K562 (cell line): ENCODE results near the gene PLD1. TPM values are rescaled to one million over a fixed set of nuclear protein-coding genes. Genes with fewer than 3 reads are reported as not detected.

Experiments
- ADNP ChIP-seq: fragments of 200-800 bp; sonication (Bioruptor generic); IDR thresholded peaks from 2 replicates; pipeline ENCODE4 v1.6.1; 2016; ENCODE audit warnings: missing genetic modification characterization, missing compliant biosample characterization
- ARID3B ChIP-seq: fragments of 250-450 bp; sonication (Bioruptor Pico); IDR thresholded peaks from 2 replicates; pipeline ENCODE4 v1.4.0; 2020; ENCODE audit warnings: borderline replicate concordance
- BHLHE40 ChIP-seq: IDR thresholded peaks from 2 replicates; pipeline ENCODE4 v1.6.1; 2011; ENCODE audit warnings: low read length, improper control_type of control experiment
- CBX3 ChIP-seq, 2 experiments: IDR thresholded peaks; 1 replicate in 1 of 2; 2 replicates in 1 of 2; pipeline ENCODE4 v1.6.1; 2012; ENCODE audit warnings: inconsistent platforms in 2 of 2, low read length in 2 of 2, borderline replicate concordance in 1 of 2, control low read depth in 1 of 2
- CTCFL ChIP-seq: IDR thresholded peaks from 2 replicates; pipeline ENCODE4 v1.6.1; 2011; ENCODE audit warnings: borderline replicate concordance, low read depth, mild to moderate bottlenecking, moderate library complexity, low read length; ENCODE audit not compliant: insufficient read depth, poor library complexity, severe bottlenecking
- FOXO4 ChIP-seq: fragments of 450-650 bp; formaldehyde crosslinking; IDR thresholded peaks from 2 replicates; pipeline ENCODE4 v1.4.0; 2020; ENCODE audit warnings: mild to moderate bottlenecking, moderate library complexity
- GTF2A2 ChIP-seq: IDR thresholded peaks from 2 replicates; pipeline ENCODE4 v1.6.1; 2016; ENCODE audit warnings: mild to moderate bottlenecking, missing genetic modification characterization, missing compliant biosample characterization
- HLTF ChIP-seq: fragments of 450-650 bp; IDR thresholded peaks from 2 replicates; pipeline ENCODE4 v1.6.1; 2016
- LARP7 ChIP-seq: fragments of 450-650 bp; IDR thresholded peaks from 2 replicates; pipeline ENCODE4 v1.6.1; 2016
- LCOR ChIP-seq: sonication (generic); formaldehyde crosslinking; IDR thresholded peaks from 2 replicates; pipeline ENCODE4 v1.8.0; 2022; ENCODE audit warnings: mild to moderate bottlenecking, missing genetic modification reagents
- NCOA2 ChIP-seq, 2 experiments: fragments of 450-650 bp; IDR thresholded peaks; 2 replicates each; pipeline ENCODE4 v1.6.1; 2018; ENCODE audit warnings: mild to moderate bottlenecking in 2 of 2, moderate library complexity in 1 of 2; ENCODE audit not compliant: partially characterized antibody in 2 of 2
- NFXL1 ChIP-seq: fragments of 450-650 bp; formaldehyde crosslinking; IDR thresholded peaks from 2 replicates; pipeline ENCODE4 v1.4.0; 2021; ENCODE audit warnings: mild to moderate bottlenecking
- POLR2H ChIP-seq: IDR thresholded peaks from 2 replicates; pipeline ENCODE4 v1.6.1; 2016; ENCODE audit warnings: missing genetic modification characterization, low read depth, mild to moderate bottlenecking, control low read depth, missing compliant biosample characterization, moderate library complexity
- SMARCC2 ChIP-seq: fragments of 450-650 bp; IDR thresholded peaks from 2 replicates; pipeline ENCODE4 v1.6.1; 2017; ENCODE audit warnings: antibody characterized with exemption, moderate library complexity, mild to moderate bottlenecking, low read depth
- SP1 ChIP-seq: sonication (generic); formaldehyde crosslinking; IDR thresholded peaks from 2 replicates; pipeline ENCODE4 v1.8.1; 2022; ENCODE audit warnings: mild to moderate bottlenecking, missing genetic modification reagents
- ZBTB7A ChIP-seq: IDR thresholded peaks from 2 replicates; pipeline ENCODE4 v1.6.1; 2011; ENCODE audit warnings: low read depth, mild to moderate bottlenecking, low read length, moderate library complexity, borderline replicate concordance; ENCODE audit not compliant: control insufficient read depth
- ZNF121 ChIP-seq: sonication (generic); formaldehyde crosslinking; conservative IDR thresholded peaks from 2 replicates; pipeline ENCODE4 v1.8.0; 2022; ENCODE audit warnings: missing genetic modification reagents
- ZNF263 ChIP-seq: sonication (generic); formaldehyde crosslinking; IDR thresholded peaks from 2 replicates; pipeline ENCODE4 v1.8.0; 2022; ENCODE audit warnings: mild to moderate bottlenecking, missing genetic modification reagents, borderline replicate concordance
- ZNF3 ChIP-seq: fragments of 250-450 bp; sonication (Bioruptor Pico); IDR thresholded peaks from 2 replicates; pipeline ENCODE4 v1.5.0; 2021; ENCODE audit warnings: mild to moderate bottlenecking, moderate library complexity
- ZNF518B ChIP-seq: fragments of 250-450 bp; sonication (Bioruptor Pico); IDR thresholded peaks from 2 replicates; pipeline ENCODE4 v1.5.0; 2021; ENCODE audit warnings: mild to moderate bottlenecking, moderate library complexity
- ZSCAN29 ChIP-seq: fragments of 450-650 bp; IDR thresholded peaks from 2 replicates; pipeline ENCODE4 v1.6.1; 2017
- polyA plus RNA-seq, 8 experiments: library from polyadenylated mRNA; depleted of rRNA in 4 of 8; stranded (reverse) in 5 of 8; unstranded in 3 of 8; fragments of >200 nt; fragmentation: Nextera tagmentation in 2 of 8; fragmentation: Illumina TruSeq in 1 of 8; extraction: Ambion mirVana in 2 of 8; extraction: Trizol in 1 of 8; gene quantifications; 2 replicates each; pipeline versions ENCODE4 v1.2.1 to v1.2.3, GENCODE V29; 2011 to 2014; ENCODE audit warnings: inconsistent platforms in 1 of 8, missing spikeins in 1 of 8
- total RNA-seq, 7 experiments: library from RNA; depleted of rRNA in 6 of 7; stranded (reverse); fragments of >200 nt in 6 of 7; fragmentation: Illumina TruSeq in 2 of 7; extraction: Trizol in 2 of 7; gene quantifications; 2 replicates each; pipeline versions ENCODE4 v1.2.1 to v1.2.3, GENCODE V29; 2011 to 2021; ENCODE audit warnings: low replicate concordance in 1 of 7

Gene PLD1
- total and polyA plus RNA-seq, 9 of the 15 experiments (the other 6 are each of a cell fraction or from before 2014, with no cell fraction given): 8.4 to 26.1 (median 18.6) TPM

GRCh38 chr3:171813897-171814460, 3.7 kb upstream of the PLD1 start (continued):
- TF ChIP-seq CTCFL (no peak), NCOA2 (IDR thresholded peaks at IDR 0.05; ENCODE audit: partially characterized antibody in 2 of 2) (no peak), BHLHE40 (peak; percentile 60), FOXO4 (no peak), CBX3 (IDR thresholded peaks at IDR 0.05; ENCODE audit: borderline replicate concordance in 1 of 2, low read length in 2 of 2) (peak in 1 of 2 experiments; percentile 64; a peak in 1 of 3 replicates), ZSCAN29 (no peak), ADNP (peak; percentile 62; the same call in 1 of the 2 replicates), ZNF3 (CRISPR knock-in tag) (no peak), ZNF518B (CRISPR knock-in tag) (no peak), ARID3B (CRISPR knock-in tag) (no peak), ZNF121 (no peak), LARP7 (no peak), LCOR (CRISPR knock-in tag) (no peak), ZBTB7A (peak; percentile 29; the same call in 1 of the 2 replicates), ZNF263 (CRISPR knock-in tag) (no peak), HLTF (no peak), SP1 (CRISPR knock-in tag) (0 out of 2 replicates have a peak, but pooled peaks have one; percentile 31), POLR2H (tag) (peak; percentile 76), SMARCC2 (peak; percentile 71), GTF2A2 (tag) (no peak), NFXL1 (CRISPR knock-in tag) (peak; percentile 80)
